ENCODE data around the gene MTG1.
A peak's percentile ranks its signal among the peaks of the same experiment; 100 is the strongest.

The MTG1 gene

DNA sequence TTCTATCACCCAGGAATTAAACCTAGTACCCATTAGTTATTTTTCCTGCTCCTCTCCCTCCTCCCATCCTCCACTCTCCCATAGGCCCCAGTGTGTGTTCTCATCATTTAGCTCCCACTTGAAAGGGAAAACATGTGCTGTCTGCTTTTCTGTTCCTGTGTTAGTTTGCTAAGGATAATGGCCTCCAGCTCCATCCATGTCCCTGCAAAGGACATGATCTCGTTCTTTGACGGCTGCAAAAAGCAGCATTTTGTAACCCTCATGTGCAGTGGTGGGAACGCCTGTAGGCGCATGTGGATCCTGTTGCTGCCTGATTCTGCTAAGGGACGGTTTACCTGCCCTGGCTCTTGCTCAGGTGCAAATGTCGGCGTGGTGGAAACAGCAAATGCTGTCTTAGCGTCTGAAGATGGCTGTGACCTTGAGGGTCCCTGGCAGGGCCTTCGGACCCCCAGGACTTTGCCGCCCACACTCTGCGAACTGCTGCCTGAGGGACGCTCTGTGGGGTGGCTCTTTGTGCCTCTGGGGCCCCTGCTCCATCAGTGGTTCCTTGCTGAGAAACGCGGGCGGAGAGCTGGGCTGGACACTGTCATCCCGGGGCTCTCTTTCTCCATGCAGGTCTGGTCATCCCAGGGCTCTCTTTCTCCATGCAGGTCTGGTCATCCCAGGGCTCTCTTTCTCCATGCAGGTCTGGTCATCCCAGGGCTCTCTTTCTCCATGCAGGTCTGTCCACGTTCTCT is 5.6 kb upstream of the MTG1 start:
- TF ChIP-seq, protein P1, sequence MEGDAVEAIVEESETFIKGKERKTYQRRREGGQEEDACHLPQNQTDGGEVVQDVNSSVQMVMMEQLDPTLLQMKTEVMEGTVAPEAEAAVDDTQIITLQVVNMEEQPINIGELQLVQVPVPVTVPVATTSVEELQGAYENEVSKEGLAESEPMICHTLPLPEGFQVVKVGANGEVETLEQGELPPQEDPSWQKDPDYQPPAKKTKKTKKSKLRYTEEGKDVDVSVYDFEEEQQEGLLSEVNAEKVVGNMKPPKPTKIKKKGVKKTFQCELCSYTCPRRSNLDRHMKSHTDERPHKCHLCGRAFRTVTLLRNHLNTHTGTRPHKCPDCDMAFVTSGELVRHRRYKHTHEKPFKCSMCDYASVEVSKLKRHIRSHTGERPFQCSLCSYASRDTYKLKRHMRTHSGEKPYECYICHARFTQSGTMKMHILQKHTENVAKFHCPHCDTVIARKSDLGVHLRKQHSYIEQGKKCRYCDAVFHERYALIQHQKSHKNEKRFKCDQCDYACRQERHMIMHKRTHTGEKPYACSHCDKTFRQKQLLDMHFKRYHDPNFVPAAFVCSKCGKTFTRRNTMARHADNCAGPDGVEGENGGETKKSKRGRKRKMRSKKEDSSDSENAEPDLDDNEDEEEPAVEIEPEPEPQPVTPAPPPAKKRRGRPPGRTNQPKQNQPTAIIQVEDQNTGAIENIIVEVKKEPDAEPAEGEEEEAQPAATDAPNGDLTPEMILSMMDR (IDR thresholded peaks at IDR 0.05; ENCODE audit: insufficient read depth, low read depth, low read length, missing control alignments): no peak
- peak; percentile 79 for DNase-seq (ENCODE audit: low read depth)
- H3K4me3 ChIP-seq (ENCODE audit: low read depth, low read length): peak overlapping the region; percentile 82

DNA sequence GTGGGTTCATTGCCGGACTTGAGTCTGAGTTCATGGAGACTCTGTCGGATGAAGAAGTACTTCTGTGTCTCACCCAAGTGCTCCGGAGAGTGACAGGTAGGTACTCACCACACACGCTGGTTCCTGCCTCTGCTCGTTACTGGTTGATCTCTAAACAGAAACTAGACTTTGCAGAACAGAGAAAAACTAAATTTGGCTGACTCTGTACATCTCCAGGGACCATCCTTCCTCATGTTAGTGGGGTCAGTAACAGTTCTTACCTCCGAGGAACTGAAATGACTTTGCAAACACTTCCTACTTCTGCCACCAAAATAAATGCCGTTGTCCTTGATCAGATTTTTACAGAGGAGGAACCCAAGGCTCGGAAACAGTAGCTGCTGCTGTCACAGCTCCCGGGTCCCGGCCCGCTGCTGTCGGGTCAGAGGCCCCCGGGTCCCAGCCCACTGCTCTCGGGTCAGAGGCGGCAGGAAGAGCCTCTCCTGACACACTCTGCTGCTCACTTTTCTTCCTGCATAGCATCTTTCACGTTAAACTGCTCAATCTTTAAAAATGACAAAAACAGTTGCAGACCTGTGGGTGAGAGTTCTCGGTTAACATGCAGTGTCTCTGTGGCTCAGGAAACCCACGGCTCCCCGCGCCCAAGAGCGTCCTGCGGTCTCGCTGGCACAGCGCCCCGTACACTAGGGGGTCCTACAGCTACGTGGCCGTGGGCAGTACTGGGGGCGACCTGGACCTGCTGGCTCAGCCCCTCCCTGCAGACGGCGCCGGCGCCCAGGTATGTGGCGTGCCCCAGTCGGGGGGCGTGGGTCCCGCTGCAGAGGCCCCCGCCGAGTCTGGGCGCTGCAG is 4.8 kb upstream of the MTG1 start:
- H3K4me3 ChIP-seq (ENCODE audit: low read depth, low read length): peak overlapping the region; percentile 82
- DNase-seq (ENCODE audit: low read depth): peak; percentile 98
- TF ChIP-seq, protein P1 (IDR thresholded peaks at IDR 0.05; ENCODE audit: insufficient read depth, low read depth, low read length, missing control alignments): no peak

DNA sequence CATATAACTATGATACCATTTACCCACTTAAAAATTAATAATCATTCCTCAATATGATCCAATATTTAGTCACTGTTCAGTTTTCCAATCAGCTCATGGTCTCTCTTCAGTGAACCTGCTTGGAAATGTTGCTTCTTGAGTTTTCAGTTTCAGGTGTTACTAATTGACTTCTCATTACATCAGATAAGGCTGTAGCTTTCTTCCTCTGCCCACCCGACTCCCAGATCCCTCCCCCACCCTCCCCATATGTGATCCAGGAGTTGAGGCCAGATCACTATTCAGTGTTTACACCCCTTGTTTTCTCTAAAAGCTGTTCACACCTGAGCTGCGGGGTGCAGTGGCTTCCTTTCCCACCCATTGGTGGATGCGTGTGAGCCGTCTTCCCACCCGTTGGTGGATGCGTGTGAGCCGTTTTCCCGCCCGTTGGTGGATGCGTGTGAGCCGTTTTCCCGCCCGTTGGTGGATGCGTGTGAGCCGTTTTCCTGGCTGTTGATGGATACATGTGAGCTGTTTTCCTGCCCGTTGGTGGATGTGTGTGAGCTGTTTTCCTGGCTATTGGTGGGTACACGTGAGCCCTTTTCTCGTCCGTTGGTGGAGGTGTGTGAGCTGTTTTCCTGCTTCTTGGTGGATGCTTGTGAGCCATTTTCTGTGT is 3.2 kb upstream of the MTG1 start:
- H3K4me3 ChIP-seq (ENCODE audit: low read depth, low read length): peak overlapping the region; percentile 82
- DNase-seq (ENCODE audit: low read depth): peak; percentile 54
- TF ChIP-seq, protein P1 (IDR thresholded peaks at IDR 0.05; ENCODE audit: insufficient read depth, low read depth, low read length, missing control alignments): no peak

DNA sequence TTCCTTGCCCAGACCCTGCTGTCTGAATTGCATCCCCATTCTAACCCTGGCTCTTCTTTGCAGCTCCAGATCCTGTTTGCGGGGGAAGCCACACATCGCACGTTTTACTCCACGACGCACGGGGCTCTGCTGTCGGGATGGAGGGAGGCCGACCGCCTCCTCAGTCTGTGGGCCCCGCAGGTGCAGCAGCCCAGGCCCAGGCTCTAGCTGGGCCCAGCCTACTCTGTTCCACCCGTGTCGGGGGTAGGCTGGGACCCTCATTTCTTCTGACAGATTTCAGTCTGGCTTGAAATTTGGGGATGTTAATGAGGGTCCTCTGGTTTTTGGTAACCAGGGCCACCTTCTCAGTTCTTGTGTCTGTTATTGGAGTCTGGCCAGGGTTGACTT is 2.7 kb upstream of the MTG1 start:
- DNase-seq (ENCODE audit: low read depth): no peak
- TF ChIP-seq, protein P1 (IDR thresholded peaks at IDR 0.05; ENCODE audit: insufficient read depth, low read depth, low read length, missing control alignments): no peak
- H3K4me3 ChIP-seq (ENCODE audit: low read depth, low read length): peak overlapping the region; percentile 82

DNA sequence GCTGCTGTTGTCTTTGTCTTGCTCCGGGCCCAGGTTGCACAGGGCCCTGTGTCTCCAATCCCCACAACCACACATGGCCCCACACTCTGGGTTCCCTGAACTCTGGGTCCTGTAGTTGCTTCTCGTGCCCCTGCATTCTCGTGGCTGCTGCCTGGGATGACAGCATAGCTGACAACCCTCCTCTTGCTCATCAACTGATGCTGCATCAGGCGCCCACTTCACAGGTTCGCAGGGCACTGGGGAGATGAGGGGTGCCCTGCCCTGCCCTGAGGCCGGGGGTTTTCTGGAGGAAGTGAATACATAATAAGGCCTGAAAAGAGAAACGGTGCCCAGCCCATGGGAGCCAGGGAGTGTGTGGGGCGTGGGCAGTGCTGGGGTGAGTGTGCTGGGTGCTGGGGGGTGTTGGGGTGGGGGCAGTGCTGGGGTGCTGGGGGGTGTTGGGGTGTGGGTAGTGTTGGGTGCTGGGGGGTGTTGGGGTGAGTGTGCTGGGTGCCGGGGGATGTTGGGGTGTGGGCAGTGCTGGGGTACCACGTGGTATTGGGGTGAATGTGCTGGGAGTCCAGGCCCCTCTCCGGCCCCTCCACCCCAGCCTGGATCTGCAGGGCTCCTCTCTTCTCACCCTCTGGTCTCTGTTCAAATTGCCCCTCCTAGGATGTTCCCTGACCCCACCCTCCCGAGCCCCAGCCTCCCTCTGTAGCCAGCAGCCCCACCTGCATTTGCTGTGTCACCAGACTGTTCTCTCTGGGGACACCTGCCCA is 2.0 kb upstream of the MTG1 start:
- peak; percentile 42 for DNase-seq (ENCODE audit: low read depth)
- TF ChIP-seq, protein P1 (IDR thresholded peaks at IDR 0.05; ENCODE audit: insufficient read depth, low read depth, low read length, missing control alignments): no peak
- H3K4me3 ChIP-seq (ENCODE audit: low read depth, low read length): peak overlapping the region; percentile 82

DNA sequence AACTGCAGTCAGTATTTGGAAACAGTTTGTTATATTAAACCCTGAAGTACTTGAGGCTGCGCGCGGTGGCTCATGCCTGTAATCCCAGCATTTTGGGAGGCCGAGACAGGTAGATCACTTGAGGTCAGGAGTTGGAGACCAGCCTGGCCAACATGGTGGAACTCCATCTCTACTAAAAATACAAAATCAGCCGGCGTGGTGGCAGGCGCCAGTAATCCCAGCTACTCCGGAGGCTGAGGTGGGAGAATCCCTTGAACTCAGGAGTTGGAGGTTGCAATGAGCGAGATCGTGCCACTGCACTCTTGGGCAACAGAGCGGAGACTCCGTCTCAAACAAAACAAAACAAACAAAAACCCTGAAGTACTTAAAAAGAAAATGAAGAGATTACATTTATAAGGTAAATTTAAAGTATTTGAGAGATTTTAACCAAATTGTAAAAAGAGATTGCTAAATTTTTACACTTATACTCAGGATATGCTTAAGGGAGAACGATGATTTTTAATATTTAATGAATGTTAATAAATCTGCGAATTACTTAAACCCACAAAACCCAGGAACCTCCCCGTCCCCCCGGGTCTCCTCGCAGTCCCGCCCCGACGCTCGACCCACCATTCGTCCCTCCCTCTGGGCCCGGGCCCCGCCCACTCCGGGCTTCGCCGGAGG is 425 bp upstream of the MTG1 start:
- no peak for DNase-seq (ENCODE audit: low read depth)
- TF ChIP-seq, protein P1 (IDR thresholded peaks at IDR 0.05; ENCODE audit: insufficient read depth, low read depth, low read length, missing control alignments): no peak
- H3K4me3 ChIP-seq (ENCODE audit: low read depth, low read length): peak overlapping the region; percentile 50
